Hepatocyte (in vitro differentiated cells): ENCODE data around the gene AQP1. TPM values are rescaled to one million over a fixed set of nuclear protein-coding genes. Genes with fewer than 3 reads are reported as not detected.

Source experiments
- DNase-seq: peaks from one replicate; pipeline ENCODE4 v3.0.0-alpha.2; 2016; ENCODE audit warnings: low spot score
- H2AFZ ChIP-seq: fragments of 200-600 bp; sonication (generic); 2 replicates; pipeline ENCODE4 v1.6.0; 2016; ENCODE audit warnings: antibody characterized with exemption, mild to moderate bottlenecking
- H3K27ac ChIP-seq: fragments of 200-600 bp; sonication (generic); 2 replicates; pipeline ENCODE4 v1.5.1; 2016; ENCODE audit warnings: mild to moderate bottlenecking
- H3K27me3 ChIP-seq: fragments of 200-600 bp; sonication (generic); 2 replicates; pipeline ENCODE4 v1.6.1; 2016
- H3K36me3 ChIP-seq: fragments of 200-600 bp; sonication (generic); replicated peaks from 2 replicates; pipeline ENCODE4 v1.5.1; 2016; ENCODE audit warnings: low read depth; ENCODE audit not compliant: insufficient read depth
- H3K4me1 ChIP-seq: fragments of 200-600 bp; sonication (generic); 2 replicates; pipeline ENCODE4 v1.5.1; 2016; ENCODE audit warnings: mild to moderate bottlenecking, moderate library complexity; ENCODE audit not compliant: insufficient read depth
- H3K4me2 ChIP-seq: fragments of 200-600 bp; sonication (generic); 2 replicates; pipeline ENCODE4 v1.6.0; 2016
- H3K4me3 ChIP-seq: fragments of 200-600 bp; sonication (generic); 2 replicates; pipeline ENCODE4 v1.5.1; 2016; ENCODE audit warnings: mild to moderate bottlenecking
- H3K79me2 ChIP-seq: fragments of 200-600 bp; sonication (generic); 2 replicates; pipeline ENCODE4 v1.6.0; 2017; ENCODE audit warnings: mild to moderate bottlenecking
- H3K9me2 ChIP-seq: fragments of 200-600 bp; sonication (generic); replicated peaks from 2 replicates; pipeline ENCODE4 v1.6.0; 2017; ENCODE audit warnings: mild to moderate bottlenecking; ENCODE audit not compliant: insufficient read depth
- H3K9me3 ChIP-seq: fragments of 200-600 bp; sonication (generic); 2 replicates; pipeline ENCODE4 v1.5.1; 2016; ENCODE audit warnings: low read depth, mild to moderate bottlenecking
- H4K20me1 ChIP-seq: fragments of 200-600 bp; sonication (generic); 2 replicates; pipeline ENCODE4 v1.6.0; 2016; ENCODE audit warnings: mild to moderate bottlenecking; ENCODE audit not compliant: insufficient read depth, poor library complexity, severe bottlenecking
- EZH2 ChIP-seq: fragments of 200-600 bp; sonication (generic); IDR thresholded peaks from 2 replicates; pipeline ENCODE4 v1.6.1; 2016; ENCODE audit warnings: antibody characterized with exemption, mild to moderate bottlenecking, borderline replicate concordance
- EZH2phosphoT487 ChIP-seq: fragments of 200-600 bp; sonication (generic); IDR thresholded peaks from one replicate; pipeline ENCODE4 v1.6.1; 2018; ENCODE audit warnings: antibody characterized with exemption, mild to moderate bottlenecking, low read depth, moderate library complexity; ENCODE audit not compliant: unreplicated experiment, severe bottlenecking
- WGBS: methylation state at CpG from one replicate; pipeline ENCODE4 v1.1.6; 2016; ENCODE audit warnings: low lambda C conversion rate; ENCODE audit errors: missing lambda C conversion rate; 5-methylcytosine and 5-hydroxymethylcytosine counted together
- polyA plus RNA-seq: library from polyadenylated mRNA; unstranded; fragments of >200 nt; fragmentation: Nextera tagmentation; extraction: Ambion mirVana; gene quantifications from 2 replicates; pipeline ENCODE4 v1.2.1, GENCODE V29; 2016
- total RNA-seq: library from RNA; depleted of rRNA; stranded (reverse); fragments of >200 nt; gene quantifications from 2 replicates; pipeline ENCODE4 v1.2.3, GENCODE V29; 2014
- TF ChIP-seq, protein P1 (sequence below): fragments of 200-600 bp; sonication (generic); IDR thresholded peaks from 2 replicates; pipeline ENCODE4 v1.5.1; 2016; ENCODE audit warnings: antibody characterized with exemption, mild to moderate bottlenecking; ENCODE audit not compliant: poor library complexity

The AQP1 gene
- total and polyA plus RNA-seq, 2 experiments from 2014 or later, result 124 to 183 TPM

DNA sequence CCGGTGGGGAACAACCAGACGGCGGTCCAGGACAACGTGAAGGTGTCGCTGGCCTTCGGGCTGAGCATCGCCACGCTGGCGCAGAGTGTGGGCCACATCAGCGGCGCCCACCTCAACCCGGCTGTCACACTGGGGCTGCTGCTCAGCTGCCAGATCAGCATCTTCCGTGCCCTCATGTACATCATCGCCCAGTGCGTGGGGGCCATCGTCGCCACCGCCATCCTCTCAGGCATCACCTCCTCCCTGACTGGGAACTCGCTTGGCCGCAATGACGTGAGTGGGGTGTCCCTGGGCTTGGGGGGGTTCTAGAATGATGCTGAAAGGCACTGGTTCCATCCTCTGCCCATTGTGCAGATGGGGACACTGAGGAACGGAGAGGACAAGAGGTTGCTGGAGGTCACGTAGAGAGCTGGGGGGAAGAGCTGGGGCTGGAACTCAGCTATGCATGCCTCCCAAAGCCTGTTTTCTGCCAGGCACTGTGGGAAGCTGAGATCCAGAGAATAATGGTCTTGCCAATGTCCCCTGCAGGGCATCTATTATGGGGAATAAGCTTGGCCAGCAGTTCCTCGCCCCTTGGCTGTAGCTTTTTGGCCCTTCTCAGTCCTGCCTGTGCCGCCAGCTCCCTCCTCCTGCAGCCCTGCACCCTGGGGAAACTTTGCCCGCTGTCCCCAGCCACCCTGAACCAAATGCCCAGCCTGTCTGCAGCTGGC is 523 bp downstream of the AQP1 start:
- no peak overlapping the region for H3K27ac ChIP-seq
- H2AFZ ChIP-seq, result no peak overlapping the region
- 94% methylated on average over 26 of the region's 26 CpGs for WGBS
- no peaks in the 10 kb centered on the region for H4K20me1 ChIP-seq
- no peaks in the 10 kb centered on the region for H3K79me2 ChIP-seq
- H3K9me2 ChIP-seq, result no peaks in the 10 kb centered on the region
- H3K36me3 ChIP-seq, result no peaks in the 10 kb centered on the region
- H3K4me2 ChIP-seq, result peak overlapping the region; percentile 46
- TF ChIP-seq, protein P1, sequence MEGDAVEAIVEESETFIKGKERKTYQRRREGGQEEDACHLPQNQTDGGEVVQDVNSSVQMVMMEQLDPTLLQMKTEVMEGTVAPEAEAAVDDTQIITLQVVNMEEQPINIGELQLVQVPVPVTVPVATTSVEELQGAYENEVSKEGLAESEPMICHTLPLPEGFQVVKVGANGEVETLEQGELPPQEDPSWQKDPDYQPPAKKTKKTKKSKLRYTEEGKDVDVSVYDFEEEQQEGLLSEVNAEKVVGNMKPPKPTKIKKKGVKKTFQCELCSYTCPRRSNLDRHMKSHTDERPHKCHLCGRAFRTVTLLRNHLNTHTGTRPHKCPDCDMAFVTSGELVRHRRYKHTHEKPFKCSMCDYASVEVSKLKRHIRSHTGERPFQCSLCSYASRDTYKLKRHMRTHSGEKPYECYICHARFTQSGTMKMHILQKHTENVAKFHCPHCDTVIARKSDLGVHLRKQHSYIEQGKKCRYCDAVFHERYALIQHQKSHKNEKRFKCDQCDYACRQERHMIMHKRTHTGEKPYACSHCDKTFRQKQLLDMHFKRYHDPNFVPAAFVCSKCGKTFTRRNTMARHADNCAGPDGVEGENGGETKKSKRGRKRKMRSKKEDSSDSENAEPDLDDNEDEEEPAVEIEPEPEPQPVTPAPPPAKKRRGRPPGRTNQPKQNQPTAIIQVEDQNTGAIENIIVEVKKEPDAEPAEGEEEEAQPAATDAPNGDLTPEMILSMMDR, result no peak
- TF ChIP-seq EZH2phosphoT487, result no peak
- no peak overlapping the region for H3K4me3 ChIP-seq
- peaks cover 30% of the 10 kb centered on the region for H3K4me1 ChIP-seq
- no peak for DNase-seq
- no peaks in the 10 kb centered on the region for H3K9me3 ChIP-seq
- H3K27me3 ChIP-seq, result no peaks in the 10 kb centered on the region

DNA sequence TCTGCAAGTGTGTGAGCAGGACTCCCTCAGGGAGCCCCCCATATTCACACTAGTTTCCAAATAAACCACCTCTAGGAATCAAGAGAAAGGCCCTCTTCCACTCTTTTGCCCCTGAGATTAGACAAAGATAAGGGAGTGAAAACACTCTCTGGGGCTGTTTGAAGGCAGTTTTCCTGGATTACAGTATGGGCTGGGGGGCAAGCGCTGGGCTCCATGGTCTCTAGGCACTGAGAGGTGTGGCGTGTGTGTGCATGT is 1.0 kb downstream of the AQP1 start:
- peaks cover 30% of the 10 kb centered on the region for H3K4me1 ChIP-seq
- no peaks in the 10 kb centered on the region for H3K9me3 ChIP-seq

DNA sequence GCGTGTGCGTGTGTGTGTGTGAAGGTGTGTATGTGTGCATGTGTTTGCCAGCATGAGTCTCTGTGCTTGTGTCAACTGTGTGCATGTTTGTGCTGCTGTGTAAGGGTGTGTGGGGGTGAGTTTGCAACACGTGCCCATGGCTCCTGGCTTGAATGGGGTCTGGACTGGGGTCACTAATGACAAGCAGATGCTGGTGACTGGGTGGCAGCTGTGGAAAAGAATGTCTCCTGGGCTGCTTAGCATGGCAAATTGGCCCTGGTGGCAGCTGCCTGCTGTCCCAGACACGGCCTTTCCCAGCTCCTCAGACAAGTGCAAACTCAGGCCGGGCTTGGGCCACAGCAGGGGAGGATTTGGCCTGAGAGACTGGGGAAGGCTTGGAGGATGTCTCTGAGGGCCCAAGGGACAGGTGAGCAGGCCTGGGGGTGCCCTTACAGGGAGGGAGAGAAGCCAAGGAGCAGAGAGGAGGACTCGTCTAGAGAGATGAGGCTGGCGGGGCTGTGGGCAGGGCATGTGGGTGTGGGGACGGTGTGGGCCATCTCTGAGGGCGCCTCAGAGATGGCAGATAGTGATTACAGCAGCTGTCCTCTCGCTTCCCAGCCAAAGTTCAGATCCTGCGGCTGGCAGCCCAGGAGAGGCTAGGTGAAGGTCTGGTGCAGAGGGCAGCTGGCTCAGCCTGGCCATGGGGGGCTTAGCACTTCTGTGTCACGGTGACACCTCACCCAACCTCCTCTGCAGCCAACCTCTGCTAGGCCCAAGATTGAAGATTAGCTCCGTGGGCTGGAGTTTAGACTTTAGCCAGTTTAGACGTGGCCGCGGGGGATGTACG is 1.5 kb downstream of the AQP1 start:
- Histone ChIP-seq H3K4me2 (peak overlapping the region; percentile 46), H3K36me3 (no peaks in the 10 kb centered on the region), H3K27ac (peak overlapping the region; percentile 40), H3K79me2 (no peaks in the 10 kb centered on the region), H3K4me1 (peaks cover 30% of the 10 kb centered on the region), H3K9me2 (no peaks in the 10 kb centered on the region), H3K27me3 (no peaks in the 10 kb centered on the region), H2AFZ (no peak overlapping the region), H3K9me3 (no peaks in the 10 kb centered on the region), H4K20me1 (no peaks in the 10 kb centered on the region), H3K4me3 (no peak overlapping the region)
- TF ChIP-seq EZH2, result no peak
- no peak for TF ChIP-seq EZH2phosphoT487
- TF ChIP-seq, protein P1, result no peak
- no peak for DNase-seq
- WGBS, result 73% methylated on average over 17 of the region's 17 CpGs

More for the DNA sequence above, 1.0 kb downstream of the AQP1 start:
- Histone ChIP-seq H3K36me3 (no peaks in the 10 kb centered on the region), H3K27ac (no peak overlapping the region), H3K4me2 (peak overlapping the region; percentile 46), H3K9me2 (no peaks in the 10 kb centered on the region), H4K20me1 (no peaks in the 10 kb centered on the region), H3K79me2 (no peaks in the 10 kb centered on the region), H3K4me3 (no peak overlapping the region), H2AFZ (no peak overlapping the region), H3K27me3 (no peaks in the 10 kb centered on the region)
- no peak for DNase-seq
- 82% methylated on average over 2 of the region's 2 CpGs for WGBS
- TF ChIP-seq, protein P1, result no peak
- TF ChIP-seq EZH2, result no peak
- TF ChIP-seq EZH2phosphoT487, result no peak
